Parathyroid adenoma (tissue), 2 donors: Measurements from ENCODE around the gene MPHOSPH10.

Source experiments
- H2AFZ ChIP-seq: fragments of 300-600 bp; sonication (generic); one replicate; pipeline ENCODE4 v1.7.0; 2017; ENCODE audit warnings: antibody characterized with exemption, mild to moderate bottlenecking
- H3K27ac ChIP-seq: fragments of 300-600 bp; sonication (generic); one replicate; pipeline ENCODE4 v1.7.0; 2017
- H3K27me3 ChIP-seq: fragments of 300-600 bp; sonication (generic); one replicate; pipeline ENCODE4 v1.7.0; 2017; ENCODE audit warnings: low read length; ENCODE audit not compliant: control insufficient read depth, insufficient read depth
- H3K36me3 ChIP-seq: fragments of 300-600 bp; sonication (generic); one replicate; pipeline ENCODE4 v1.7.0; 2017; ENCODE audit warnings: low read length; ENCODE audit not compliant: control insufficient read depth, insufficient read depth
- H3K4me1 ChIP-seq: fragments of 300-600 bp; sonication (generic); one replicate; pipeline ENCODE4 v1.7.0; 2017; ENCODE audit warnings: control low read depth
- H3K4me2 ChIP-seq: fragments of 300-600 bp; sonication (generic); one replicate; pipeline ENCODE4 v1.7.0; 2017; ENCODE audit warnings: low read length
- H3K4me3 ChIP-seq: fragments of 300-600 bp; sonication (generic); one replicate; pipeline ENCODE4 v1.7.0; 2017; ENCODE audit warnings: low read depth, low read length
- H3K79me2 ChIP-seq: fragments of 300-600 bp; sonication (generic); one replicate; pipeline ENCODE4 v1.7.0; 2017; ENCODE audit warnings: control low read depth
- H3K9ac ChIP-seq: fragments of 300-600 bp; sonication (generic); one replicate; pipeline ENCODE4 v1.7.0; 2017; ENCODE audit warnings: mild to moderate bottlenecking
- H3K9me3 ChIP-seq: fragments of 300-600 bp; sonication (generic); one replicate; pipeline ENCODE4 v1.7.0; 2017; ENCODE audit warnings: low read length; ENCODE audit not compliant: control insufficient read depth
- TF ChIP-seq, protein P1 (sequence below): fragments of 300-600 bp; sonication (generic); IDR thresholded peaks from one replicate; pipeline ENCODE4 v1.7.0; 2017; ENCODE audit warnings: antibody characterized with exemption, mild to moderate bottlenecking
- donor health status: primary hyperparathyroidism.

MPHOSPH10 gene

DNA sequence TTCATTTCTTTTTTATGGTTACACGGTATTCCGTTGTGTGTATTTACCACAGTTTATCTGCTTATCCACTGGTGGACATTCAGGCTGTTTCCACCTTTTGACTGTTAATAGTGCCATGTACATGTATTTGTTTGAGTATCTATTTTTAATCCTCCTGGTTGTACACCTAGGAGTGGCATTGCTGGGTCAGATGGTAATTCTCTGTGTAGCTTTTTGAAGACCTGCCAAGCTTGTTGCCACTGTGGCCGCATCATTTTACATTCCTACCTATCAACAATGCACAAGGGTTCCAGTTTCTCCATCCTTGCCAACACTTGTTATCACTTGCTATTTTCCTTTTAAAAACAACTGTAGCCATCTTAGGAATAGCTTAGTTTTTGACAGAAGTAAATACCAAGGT, 13.3 kb downstream of the MPHOSPH10 start:
- Histone ChIP-seq H3K9me3 (no peaks in the 10 kb centered on the region), H3K27ac (no peak overlapping the region), H3K36me3 (no peaks in the 10 kb centered on the region), H3K4me2 (no peak overlapping the region), H3K9ac (no peak overlapping the region), H2AFZ (no peak overlapping the region), H3K79me2 (no peaks in the 10 kb centered on the region), H3K27me3 (no peaks in the 10 kb centered on the region), H3K4me1 (no peaks in the 10 kb centered on the region), H3K4me3 (no peak overlapping the region)
- TF ChIP-seq, protein P1, sequence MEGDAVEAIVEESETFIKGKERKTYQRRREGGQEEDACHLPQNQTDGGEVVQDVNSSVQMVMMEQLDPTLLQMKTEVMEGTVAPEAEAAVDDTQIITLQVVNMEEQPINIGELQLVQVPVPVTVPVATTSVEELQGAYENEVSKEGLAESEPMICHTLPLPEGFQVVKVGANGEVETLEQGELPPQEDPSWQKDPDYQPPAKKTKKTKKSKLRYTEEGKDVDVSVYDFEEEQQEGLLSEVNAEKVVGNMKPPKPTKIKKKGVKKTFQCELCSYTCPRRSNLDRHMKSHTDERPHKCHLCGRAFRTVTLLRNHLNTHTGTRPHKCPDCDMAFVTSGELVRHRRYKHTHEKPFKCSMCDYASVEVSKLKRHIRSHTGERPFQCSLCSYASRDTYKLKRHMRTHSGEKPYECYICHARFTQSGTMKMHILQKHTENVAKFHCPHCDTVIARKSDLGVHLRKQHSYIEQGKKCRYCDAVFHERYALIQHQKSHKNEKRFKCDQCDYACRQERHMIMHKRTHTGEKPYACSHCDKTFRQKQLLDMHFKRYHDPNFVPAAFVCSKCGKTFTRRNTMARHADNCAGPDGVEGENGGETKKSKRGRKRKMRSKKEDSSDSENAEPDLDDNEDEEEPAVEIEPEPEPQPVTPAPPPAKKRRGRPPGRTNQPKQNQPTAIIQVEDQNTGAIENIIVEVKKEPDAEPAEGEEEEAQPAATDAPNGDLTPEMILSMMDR: no peak

DNA sequence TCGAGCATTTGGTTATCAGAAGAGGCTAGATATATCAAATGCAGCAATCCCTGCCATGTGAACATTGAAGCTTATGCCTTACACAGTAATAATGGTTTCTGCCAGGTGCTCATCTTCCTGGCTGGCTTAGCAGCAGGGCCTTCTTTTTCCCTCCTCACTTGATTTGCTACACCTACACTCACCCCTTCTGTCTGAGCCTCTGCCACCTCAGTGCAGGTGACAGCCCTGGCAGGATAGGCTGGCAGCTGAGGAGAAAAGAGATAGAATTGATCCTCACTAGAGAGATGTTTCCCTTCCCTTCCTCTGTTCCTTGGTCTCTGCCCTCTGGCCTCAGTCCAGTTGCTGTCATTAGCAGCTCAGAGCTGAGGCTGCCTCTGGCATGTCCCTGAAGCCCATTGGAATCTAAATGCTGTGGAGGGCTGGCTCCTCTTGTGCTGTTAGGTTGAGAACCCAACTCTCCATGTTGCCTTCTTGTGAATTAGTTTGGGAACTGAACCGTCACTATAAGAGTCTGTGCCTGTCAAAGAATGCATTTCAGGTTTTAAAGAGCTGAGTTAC, 18.2 kb downstream of the MPHOSPH10 start:
- Histone ChIP-seq H3K4me2 (no peak overlapping the region), H3K36me3 (no peaks in the 10 kb centered on the region), H3K27ac (no peak overlapping the region), H3K9me3 (no peaks in the 10 kb centered on the region), H3K9ac (no peak overlapping the region), H3K79me2 (no peaks in the 10 kb centered on the region), H3K4me3 (no peak overlapping the region), H2AFZ (no peak overlapping the region), H3K4me1 (no peaks in the 10 kb centered on the region), H3K27me3 (no peaks in the 10 kb centered on the region)
- TF ChIP-seq, protein P1: no peak

DNA sequence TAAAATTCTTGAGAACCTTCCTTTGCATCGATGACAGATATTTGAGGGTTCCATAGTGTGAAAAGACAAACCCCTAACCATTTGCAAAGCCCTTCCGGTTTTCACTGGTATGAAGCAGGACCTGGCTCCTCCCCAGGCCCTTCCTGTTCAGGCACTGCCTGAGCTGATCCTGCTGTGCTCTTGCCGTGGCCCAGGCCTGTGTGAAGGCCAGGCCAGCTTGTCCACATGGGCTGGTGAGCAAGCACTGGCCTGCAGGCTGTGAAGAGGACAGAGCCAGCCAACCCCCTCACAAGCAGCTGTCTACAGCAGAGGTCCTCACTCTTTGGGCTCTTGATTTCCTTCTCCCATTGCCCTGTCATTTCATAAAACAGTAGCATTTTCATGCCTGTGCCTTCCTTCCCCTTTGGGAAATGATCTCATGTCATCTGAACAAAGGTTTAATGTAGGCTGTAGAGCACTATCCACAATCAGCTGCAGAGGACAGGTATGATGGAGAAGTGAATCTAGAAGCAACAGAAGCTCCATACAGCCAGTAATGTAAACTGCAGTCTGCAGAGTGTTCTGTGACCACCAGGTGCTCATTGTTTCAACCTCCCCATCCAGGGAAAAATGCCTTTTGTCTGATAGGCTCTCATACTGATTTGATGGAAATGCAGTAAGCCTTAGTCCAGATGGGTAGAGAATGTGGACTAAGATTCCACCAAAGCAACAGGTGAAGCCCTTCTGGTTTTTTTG, 19.8 kb downstream of the MPHOSPH10 start:
- no peak overlapping the region for H3K4me3 ChIP-seq
- H3K4me1 ChIP-seq: no peaks in the 10 kb centered on the region
- H2AFZ ChIP-seq: no peak overlapping the region
- TF ChIP-seq, protein P1: no peak
- H3K36me3 ChIP-seq: no peaks in the 10 kb centered on the region
- H3K9me3 ChIP-seq: no peaks in the 10 kb centered on the region
- no peaks in the 10 kb centered on the region for H3K79me2 ChIP-seq
- H3K9ac ChIP-seq: no peak overlapping the region
- H3K27ac ChIP-seq: no peak overlapping the region
- H3K27me3 ChIP-seq: no peaks in the 10 kb centered on the region
- no peak overlapping the region for H3K4me2 ChIP-seq

- Histone ChIP-seq H3K27me3 (no peaks in the 10 kb centered on the region), H3K4me3 (no peak overlapping the region), H3K79me2 (no peaks in the 10 kb centered on the region), H3K9ac (no peak overlapping the region), H3K4me2 (no peak overlapping the region), H3K27ac (no peak overlapping the region), H2AFZ (no peak overlapping the region), H3K9me3 (no peaks in the 10 kb centered on the region), H3K36me3 (no peaks in the 10 kb centered on the region), H3K4me1 (no peaks in the 10 kb centered on the region)
- TF ChIP-seq, protein P1: no peak
Measured at GRCh38 chr2:71151620-71152019, 21.2 kb downstream of the MPHOSPH10 start.
